HL-60 (cell line): Measurements from ENCODE around the gene TBXAS1.

Experiments used
- POLR2AphosphoS5 ChIP-seq: IDR thresholded peaks from 2 replicates; pipeline ENCODE4 v1.6.1; 2012; ENCODE audit warnings: low read depth
- TF ChIP-seq, protein P1 (sequence below): IDR thresholded peaks from 2 replicates; pipeline ENCODE4 v1.6.1; 2012; ENCODE audit warnings: low read depth; ENCODE audit not compliant: insufficient replicate concordance

DNA sequence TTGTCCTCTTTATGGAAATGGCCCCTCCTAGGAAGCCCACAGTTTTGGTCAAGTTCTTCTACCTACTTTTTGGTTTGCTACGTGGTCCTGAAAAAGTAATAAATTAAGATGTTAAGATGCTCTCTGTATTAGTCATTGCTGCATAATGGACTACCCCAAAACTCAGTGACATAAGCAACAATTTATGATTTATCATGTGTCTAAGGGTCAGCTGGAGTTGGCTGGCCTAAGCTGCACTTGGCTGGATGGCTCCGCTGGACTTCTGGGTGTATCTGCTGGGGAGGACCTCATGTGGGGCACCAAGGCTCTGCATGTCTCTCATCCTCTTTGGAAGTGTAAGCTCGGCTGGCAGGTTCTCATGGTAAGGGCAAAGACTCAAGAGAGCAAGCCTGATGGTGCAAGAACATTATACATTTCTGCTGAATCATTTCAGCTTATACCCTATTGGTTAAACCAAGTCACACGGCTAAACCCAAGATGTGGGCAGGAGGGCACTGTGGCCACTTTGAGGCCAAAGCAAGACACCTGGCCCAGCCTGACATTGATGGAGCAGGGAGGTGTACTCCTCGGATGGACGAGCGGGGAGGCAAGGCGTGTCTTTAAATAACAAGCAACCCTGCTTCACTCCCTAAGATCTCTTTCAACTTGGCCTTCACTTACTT lies 47.7 kb downstream of the TBXAS1 start:
- no peak for TF ChIP-seq POLR2AphosphoS5
- TF ChIP-seq, protein P1, sequence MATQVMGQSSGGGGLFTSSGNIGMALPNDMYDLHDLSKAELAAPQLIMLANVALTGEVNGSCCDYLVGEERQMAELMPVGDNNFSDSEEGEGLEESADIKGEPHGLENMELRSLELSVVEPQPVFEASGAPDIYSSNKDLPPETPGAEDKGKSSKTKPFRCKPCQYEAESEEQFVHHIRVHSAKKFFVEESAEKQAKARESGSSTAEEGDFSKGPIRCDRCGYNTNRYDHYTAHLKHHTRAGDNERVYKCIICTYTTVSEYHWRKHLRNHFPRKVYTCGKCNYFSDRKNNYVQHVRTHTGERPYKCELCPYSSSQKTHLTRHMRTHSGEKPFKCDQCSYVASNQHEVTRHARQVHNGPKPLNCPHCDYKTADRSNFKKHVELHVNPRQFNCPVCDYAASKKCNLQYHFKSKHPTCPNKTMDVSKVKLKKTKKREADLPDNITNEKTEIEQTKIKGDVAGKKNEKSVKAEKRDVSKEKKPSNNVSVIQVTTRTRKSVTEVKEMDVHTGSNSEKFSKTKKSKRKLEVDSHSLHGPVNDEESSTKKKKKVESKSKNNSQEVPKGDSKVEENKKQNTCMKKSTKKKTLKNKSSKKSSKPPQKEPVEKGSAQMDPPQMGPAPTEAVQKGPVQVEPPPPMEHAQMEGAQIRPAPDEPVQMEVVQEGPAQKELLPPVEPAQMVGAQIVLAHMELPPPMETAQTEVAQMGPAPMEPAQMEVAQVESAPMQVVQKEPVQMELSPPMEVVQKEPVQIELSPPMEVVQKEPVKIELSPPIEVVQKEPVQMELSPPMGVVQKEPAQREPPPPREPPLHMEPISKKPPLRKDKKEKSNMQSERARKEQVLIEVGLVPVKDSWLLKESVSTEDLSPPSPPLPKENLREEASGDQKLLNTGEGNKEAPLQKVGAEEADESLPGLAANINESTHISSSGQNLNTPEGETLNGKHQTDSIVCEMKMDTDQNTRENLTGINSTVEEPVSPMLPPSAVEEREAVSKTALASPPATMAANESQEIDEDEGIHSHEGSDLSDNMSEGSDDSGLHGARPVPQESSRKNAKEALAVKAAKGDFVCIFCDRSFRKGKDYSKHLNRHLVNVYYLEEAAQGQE, result no peak
